ENCODE data around the gene PRM1. TPM values are rescaled to one million over a fixed set of nuclear protein-coding genes. Genes with fewer than 3 reads are reported as not detected.

PRM1 gene
- total and polyA plus RNA-seq, 4 donors, result not detected

DNA sequence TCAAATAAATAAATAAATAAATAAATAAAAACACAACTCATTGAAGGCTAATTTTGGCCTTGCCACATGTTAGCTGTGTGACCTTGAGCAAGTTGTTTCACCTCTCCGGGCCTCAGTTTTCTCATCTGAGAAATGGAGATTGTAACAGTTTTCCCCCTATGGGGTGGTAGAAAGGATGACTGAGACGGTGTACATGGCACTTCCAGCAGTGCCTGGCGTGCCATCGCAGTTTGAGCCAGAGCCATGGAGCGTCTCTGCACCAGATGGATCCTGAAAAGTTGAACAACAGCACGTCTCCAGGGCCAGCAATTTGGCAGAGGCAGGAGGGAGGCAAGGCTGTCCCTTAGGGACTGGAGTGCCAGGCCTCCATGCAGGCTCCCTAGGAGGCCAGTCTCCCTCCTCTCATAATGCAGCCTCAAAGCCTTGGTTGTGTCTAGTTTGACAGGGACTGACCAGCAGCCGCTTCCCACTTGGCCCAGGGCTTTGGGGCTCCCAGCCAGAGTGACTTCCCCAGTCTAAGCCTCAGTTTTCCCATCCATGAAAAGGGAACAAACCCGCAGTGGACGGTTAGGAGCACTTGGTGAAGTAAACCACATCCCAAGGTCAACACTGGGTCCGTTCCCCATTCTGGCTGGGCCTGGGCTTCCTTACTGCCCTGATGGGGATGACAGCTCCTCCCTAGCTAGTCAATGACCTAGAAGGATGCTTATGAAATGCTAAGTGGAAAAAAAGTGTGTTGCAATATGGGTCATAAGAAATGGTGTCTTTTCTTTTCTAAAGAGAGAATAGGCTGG, 44.5 kb downstream of the PRM1 start:
- no peaks in the 10 kb centered on the region for H3K9me3 ChIP-seq (ENCODE audit: control insufficient read depth in 4 of 4, low read length in 3 of 4)
- H3K4me3 ChIP-seq (ENCODE audit: low read depth in 1 of 3, low read length in 3 of 3), result no peak overlapping the region
- no peak overlapping the region for H3K9ac ChIP-seq (ENCODE audit: low read depth in 1 of 2, low read length in 2 of 2)
- no peaks in the 10 kb centered on the region for H3K36me3 ChIP-seq (ENCODE audit: control insufficient read depth in 4 of 4, insufficient read depth in 3 of 4, low read depth in 1 of 4, low read length in 3 of 4)
- H3K27ac ChIP-seq (ENCODE audit: low read depth in 1 of 2, low read length in 2 of 2), result no peak overlapping the region
- WGBS, result 84% methylated on average over 10 of the region's 10 CpGs
- H3K4me1 ChIP-seq (ENCODE audit: control insufficient read depth in 4 of 4, insufficient read depth in 4 of 4, low read length in 3 of 4), result peaks cover 2 to 7% (median 5%) of the 10 kb centered on the region in 4 donors
- no peak for TF ChIP-seq GABPA (IDR thresholded peaks at IDR 0.05 in 1 of 2, conservative IDR thresholded peaks at IDR 0.05 in 1 of 2)
- TF ChIP-seq NR2F2 (IDR thresholded peaks at IDR 0.05), result no peak
- TF ChIP-seq SP1 (IDR thresholded peaks at IDR 0.05), result no peak
- TF ChIP-seq, protein P1, sequence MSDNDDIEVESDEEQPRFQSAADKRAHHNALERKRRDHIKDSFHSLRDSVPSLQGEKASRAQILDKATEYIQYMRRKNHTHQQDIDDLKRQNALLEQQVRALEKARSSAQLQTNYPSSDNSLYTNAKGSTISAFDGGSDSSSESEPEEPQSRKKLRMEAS (IDR thresholded peaks at IDR 0.05), result no peak
- no peak for TF ChIP-seq RAD21 (IDR thresholded peaks at IDR 0.05)
- no peak for TF ChIP-seq TAF1 (conservative IDR thresholded peaks at IDR 0.05)
- TF ChIP-seq JUND (IDR thresholded peaks at IDR 0.05), result no peak
- TF ChIP-seq, protein P2, sequence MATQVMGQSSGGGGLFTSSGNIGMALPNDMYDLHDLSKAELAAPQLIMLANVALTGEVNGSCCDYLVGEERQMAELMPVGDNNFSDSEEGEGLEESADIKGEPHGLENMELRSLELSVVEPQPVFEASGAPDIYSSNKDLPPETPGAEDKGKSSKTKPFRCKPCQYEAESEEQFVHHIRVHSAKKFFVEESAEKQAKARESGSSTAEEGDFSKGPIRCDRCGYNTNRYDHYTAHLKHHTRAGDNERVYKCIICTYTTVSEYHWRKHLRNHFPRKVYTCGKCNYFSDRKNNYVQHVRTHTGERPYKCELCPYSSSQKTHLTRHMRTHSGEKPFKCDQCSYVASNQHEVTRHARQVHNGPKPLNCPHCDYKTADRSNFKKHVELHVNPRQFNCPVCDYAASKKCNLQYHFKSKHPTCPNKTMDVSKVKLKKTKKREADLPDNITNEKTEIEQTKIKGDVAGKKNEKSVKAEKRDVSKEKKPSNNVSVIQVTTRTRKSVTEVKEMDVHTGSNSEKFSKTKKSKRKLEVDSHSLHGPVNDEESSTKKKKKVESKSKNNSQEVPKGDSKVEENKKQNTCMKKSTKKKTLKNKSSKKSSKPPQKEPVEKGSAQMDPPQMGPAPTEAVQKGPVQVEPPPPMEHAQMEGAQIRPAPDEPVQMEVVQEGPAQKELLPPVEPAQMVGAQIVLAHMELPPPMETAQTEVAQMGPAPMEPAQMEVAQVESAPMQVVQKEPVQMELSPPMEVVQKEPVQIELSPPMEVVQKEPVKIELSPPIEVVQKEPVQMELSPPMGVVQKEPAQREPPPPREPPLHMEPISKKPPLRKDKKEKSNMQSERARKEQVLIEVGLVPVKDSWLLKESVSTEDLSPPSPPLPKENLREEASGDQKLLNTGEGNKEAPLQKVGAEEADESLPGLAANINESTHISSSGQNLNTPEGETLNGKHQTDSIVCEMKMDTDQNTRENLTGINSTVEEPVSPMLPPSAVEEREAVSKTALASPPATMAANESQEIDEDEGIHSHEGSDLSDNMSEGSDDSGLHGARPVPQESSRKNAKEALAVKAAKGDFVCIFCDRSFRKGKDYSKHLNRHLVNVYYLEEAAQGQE (IDR thresholded peaks at IDR 0.05), result no peak
- no peak for TF ChIP-seq YY1 (IDR thresholded peaks at IDR 0.05)
- TF ChIP-seq HNF4A (conservative IDR thresholded peaks at IDR 0.05), result no peak
- TF ChIP-seq, protein P3, sequence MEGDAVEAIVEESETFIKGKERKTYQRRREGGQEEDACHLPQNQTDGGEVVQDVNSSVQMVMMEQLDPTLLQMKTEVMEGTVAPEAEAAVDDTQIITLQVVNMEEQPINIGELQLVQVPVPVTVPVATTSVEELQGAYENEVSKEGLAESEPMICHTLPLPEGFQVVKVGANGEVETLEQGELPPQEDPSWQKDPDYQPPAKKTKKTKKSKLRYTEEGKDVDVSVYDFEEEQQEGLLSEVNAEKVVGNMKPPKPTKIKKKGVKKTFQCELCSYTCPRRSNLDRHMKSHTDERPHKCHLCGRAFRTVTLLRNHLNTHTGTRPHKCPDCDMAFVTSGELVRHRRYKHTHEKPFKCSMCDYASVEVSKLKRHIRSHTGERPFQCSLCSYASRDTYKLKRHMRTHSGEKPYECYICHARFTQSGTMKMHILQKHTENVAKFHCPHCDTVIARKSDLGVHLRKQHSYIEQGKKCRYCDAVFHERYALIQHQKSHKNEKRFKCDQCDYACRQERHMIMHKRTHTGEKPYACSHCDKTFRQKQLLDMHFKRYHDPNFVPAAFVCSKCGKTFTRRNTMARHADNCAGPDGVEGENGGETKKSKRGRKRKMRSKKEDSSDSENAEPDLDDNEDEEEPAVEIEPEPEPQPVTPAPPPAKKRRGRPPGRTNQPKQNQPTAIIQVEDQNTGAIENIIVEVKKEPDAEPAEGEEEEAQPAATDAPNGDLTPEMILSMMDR (IDR thresholded peaks at IDR 0.05; ENCODE audit: low read depth, low read length, missing input control), result no peak
- no peak for TF ChIP-seq EGR1 (IDR thresholded peaks at IDR 0.05; ENCODE audit: low read depth in 2 of 2)
- no peak for TF ChIP-seq RXRA (IDR thresholded peaks at IDR 0.05)
- no peaks in the 10 kb centered on the region for H3K27me3 ChIP-seq (ENCODE audit: control insufficient read depth in 4 of 4, insufficient read depth in 4 of 4, low read length in 3 of 4)
- no peak for DNase-seq (ENCODE audit: low spot score)

DNA sequence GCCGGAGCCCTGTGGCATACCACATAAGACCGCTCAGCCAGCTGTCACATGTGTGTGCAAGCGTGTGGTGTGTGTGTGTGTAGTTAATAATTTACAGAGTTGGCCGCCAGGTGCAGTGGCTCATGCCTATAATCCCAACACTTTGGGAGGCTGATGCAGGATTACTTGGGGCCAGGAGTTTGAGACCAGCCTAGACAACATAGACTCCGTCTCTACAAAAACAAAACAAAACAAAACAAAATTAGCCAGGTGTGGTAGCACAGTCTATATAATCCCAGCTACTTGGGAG, 45.5 kb downstream of the PRM1 start:
- H3K9me3 ChIP-seq (ENCODE audit: control insufficient read depth in 4 of 4, low read length in 3 of 4), result no peaks in the 10 kb centered on the region
- peaks cover 2 to 7% (median 5%) of the 10 kb centered on the region in 4 donors for H3K4me1 ChIP-seq (ENCODE audit: control insufficient read depth in 4 of 4, insufficient read depth in 4 of 4, low read length in 3 of 4)
- H3K27me3 ChIP-seq (ENCODE audit: control insufficient read depth in 4 of 4, insufficient read depth in 4 of 4, low read length in 3 of 4), result no peaks in the 10 kb centered on the region
- TF ChIP-seq SP1 (IDR thresholded peaks at IDR 0.05) (peak; percentile 33), TAF1 (conservative IDR thresholded peaks at IDR 0.05) (no peak), RAD21 (IDR thresholded peaks at IDR 0.05) (no peak), HNF4A (conservative IDR thresholded peaks at IDR 0.05) (peak in 1 of 2 donors; percentile 15)
- TF ChIP-seq, protein P1 (IDR thresholded peaks at IDR 0.05), result peak; percentile 22
- no peak for DNase-seq (ENCODE audit: low spot score)
- WGBS, result 23% methylated on average over 5 of the region's 5 CpGs
- H3K4me3 ChIP-seq (ENCODE audit: low read depth in 1 of 3, low read length in 3 of 3), result no peak overlapping the region
- no peak overlapping the region for H3K9ac ChIP-seq (ENCODE audit: low read depth in 1 of 2, low read length in 2 of 2)
- H3K36me3 ChIP-seq (ENCODE audit: control insufficient read depth in 4 of 4, insufficient read depth in 3 of 4, low read depth in 1 of 4, low read length in 3 of 4), result no peaks in the 10 kb centered on the region
- H3K27ac ChIP-seq (ENCODE audit: low read depth in 1 of 2, low read length in 2 of 2), result no peak overlapping the region
